Measurements from ENCODE around the gene LDLRAD3. TPM values are rescaled to one million over a fixed set of nuclear protein-coding genes. Genes with fewer than 3 reads are reported as not detected.

LDLRAD3 gene
- polyA plus RNA-seq, 1 experiment = 7.8 TPM

DNA sequence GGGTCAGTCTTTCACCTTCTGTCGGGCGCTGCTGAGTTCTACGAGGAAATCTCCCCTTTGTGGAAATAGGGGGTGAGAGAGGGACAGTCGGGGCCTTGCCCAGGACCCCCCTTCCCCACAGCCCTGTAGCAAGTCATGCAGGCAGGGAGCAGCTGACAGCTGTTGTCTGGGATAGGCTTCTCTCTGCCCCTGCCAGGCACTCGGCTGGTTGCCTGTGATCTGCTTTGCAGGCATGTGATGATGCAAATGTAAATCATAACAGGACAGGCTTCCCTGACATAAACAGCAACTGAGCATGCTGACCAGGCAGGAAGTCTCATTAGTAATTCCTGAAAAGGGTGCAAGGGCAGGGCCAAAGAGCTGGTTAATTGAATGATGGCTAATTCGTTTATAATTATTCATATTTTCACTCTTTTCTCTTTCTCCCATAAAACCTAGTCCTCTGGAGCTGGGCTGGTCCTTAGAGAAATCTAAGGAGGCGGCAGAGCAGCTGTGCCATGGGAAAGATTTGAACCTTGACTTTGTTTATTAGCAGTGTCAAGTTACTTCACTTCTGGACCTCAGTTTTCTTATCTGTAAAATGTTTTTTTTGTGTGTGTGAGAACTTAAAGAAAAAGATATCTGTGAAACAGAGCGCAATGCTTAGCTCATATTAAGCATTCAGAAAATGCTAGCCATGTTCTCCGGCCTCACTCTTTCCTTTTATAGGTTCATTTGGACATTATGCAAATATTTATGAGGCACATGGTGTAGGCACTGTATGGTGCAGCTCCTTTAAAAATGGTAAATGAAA lies 129.7 kb downstream of the LDLRAD3 start:
- DNase-seq (ENCODE audit: low read depth, low spot score) = peak; percentile 72
- TF ChIP-seq, protein P1, sequence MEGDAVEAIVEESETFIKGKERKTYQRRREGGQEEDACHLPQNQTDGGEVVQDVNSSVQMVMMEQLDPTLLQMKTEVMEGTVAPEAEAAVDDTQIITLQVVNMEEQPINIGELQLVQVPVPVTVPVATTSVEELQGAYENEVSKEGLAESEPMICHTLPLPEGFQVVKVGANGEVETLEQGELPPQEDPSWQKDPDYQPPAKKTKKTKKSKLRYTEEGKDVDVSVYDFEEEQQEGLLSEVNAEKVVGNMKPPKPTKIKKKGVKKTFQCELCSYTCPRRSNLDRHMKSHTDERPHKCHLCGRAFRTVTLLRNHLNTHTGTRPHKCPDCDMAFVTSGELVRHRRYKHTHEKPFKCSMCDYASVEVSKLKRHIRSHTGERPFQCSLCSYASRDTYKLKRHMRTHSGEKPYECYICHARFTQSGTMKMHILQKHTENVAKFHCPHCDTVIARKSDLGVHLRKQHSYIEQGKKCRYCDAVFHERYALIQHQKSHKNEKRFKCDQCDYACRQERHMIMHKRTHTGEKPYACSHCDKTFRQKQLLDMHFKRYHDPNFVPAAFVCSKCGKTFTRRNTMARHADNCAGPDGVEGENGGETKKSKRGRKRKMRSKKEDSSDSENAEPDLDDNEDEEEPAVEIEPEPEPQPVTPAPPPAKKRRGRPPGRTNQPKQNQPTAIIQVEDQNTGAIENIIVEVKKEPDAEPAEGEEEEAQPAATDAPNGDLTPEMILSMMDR (IDR thresholded peaks at IDR 0.05; ENCODE audit: low read depth, low read length) = no peak
- ChIA-PET CTCF (interaction anchor here (0.9 to 1.9 kb wide), 8 partner anchors 17 to 458 kb away, joined by 4 to 12 read pairs (median 6); no protein-coding TSS in a partner anchor), POLR2A (no interaction called here)
- Histone ChIP-seq H3K4me3 (ENCODE audit: low read depth, low read length) (no peak overlapping the region), H3K27me3 (ENCODE audit: control insufficient read depth, insufficient read depth, low read length) (no peaks in the 10 kb centered on the region), H3K9me3 (ENCODE audit: control insufficient read depth, insufficient read depth, low read length) (peaks cover 19% of the 10 kb centered on the region), H3K27ac (ENCODE audit: low read depth, low read length) (peak overlapping the region; percentile 54)

DNA sequence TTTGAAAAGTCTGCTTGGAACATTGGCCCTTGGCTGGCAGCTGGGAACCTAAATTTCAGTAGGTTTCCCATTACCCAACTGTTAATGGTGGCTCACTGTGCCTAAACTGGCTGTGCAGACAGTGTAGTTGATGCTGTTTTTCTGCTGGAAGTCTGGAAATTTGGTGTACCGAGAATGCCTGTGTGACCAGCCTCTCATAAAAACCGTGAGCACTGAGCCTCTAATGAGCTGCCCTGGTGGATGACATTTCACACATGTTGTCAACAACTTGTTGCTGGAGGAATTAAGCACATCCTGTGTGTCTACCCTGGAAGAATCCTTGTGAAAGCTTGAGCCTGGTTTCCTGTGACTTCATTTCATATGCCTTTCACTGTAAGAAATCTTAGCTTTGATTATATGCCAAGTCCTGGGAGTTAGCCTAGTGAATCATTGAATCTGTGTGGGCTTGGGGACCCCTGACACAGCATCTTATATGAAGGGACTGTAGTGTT lies 131.1 kb downstream of the LDLRAD3 start:
- POLR2A ChIA-PET = interaction anchor here (0.6 to 1.1 kb wide), 2 partner anchors 13 to 57 kb away, joined by 3 read pairs; no protein-coding TSS in a partner anchor
- H3K27me3 ChIP-seq (ENCODE audit: control insufficient read depth, insufficient read depth, low read length) = no peaks in the 10 kb centered on the region
- H3K4me3 ChIP-seq (ENCODE audit: low read depth, low read length) = no peak overlapping the region
- H3K27ac ChIP-seq (ENCODE audit: low read depth, low read length) = peak overlapping the region; percentile 77
- CTCF ChIA-PET = interaction anchor here (0.6 kb wide), 1 partner anchor 191 kb away, joined by 4 read pairs; no protein-coding TSS in a partner anchor
- TF ChIP-seq, protein P1 (IDR thresholded peaks at IDR 0.05; ENCODE audit: low read depth, low read length) = no peak
- peak; percentile 77 for DNase-seq (ENCODE audit: low read depth, low spot score)
- peaks cover 23% of the 10 kb centered on the region for H3K9me3 ChIP-seq (ENCODE audit: control insufficient read depth, insufficient read depth, low read length)

DNA sequence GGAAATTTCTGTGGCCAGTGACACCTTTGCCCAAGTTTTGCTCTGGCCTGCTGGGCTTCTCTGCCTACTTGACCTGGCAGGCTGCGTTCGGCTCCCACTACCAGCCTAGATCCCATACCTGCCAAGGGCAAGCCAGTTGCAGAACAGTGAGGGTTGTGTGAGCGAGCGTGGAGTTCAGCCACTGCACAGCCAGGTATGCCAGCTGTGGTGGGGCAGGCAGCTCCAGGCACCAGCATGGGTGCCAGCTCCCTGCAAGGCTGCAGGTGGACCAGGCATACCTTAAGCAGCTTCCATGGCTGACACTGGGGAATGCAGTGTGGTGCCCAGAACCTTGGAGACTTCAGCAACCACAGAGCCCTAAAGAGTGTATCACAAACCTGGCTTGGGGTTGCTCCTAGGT lies 133.5 kb downstream of the LDLRAD3 start:
- CTCF ChIA-PET = interaction anchor here (1.0 to 1.5 kb wide), 2 partner anchors 11 to 255 kb away, joined by 5 read pairs; no protein-coding TSS in a partner anchor
- H3K9me3 ChIP-seq (ENCODE audit: control insufficient read depth, insufficient read depth, low read length) = peaks cover 23% of the 10 kb centered on the region

DNA sequence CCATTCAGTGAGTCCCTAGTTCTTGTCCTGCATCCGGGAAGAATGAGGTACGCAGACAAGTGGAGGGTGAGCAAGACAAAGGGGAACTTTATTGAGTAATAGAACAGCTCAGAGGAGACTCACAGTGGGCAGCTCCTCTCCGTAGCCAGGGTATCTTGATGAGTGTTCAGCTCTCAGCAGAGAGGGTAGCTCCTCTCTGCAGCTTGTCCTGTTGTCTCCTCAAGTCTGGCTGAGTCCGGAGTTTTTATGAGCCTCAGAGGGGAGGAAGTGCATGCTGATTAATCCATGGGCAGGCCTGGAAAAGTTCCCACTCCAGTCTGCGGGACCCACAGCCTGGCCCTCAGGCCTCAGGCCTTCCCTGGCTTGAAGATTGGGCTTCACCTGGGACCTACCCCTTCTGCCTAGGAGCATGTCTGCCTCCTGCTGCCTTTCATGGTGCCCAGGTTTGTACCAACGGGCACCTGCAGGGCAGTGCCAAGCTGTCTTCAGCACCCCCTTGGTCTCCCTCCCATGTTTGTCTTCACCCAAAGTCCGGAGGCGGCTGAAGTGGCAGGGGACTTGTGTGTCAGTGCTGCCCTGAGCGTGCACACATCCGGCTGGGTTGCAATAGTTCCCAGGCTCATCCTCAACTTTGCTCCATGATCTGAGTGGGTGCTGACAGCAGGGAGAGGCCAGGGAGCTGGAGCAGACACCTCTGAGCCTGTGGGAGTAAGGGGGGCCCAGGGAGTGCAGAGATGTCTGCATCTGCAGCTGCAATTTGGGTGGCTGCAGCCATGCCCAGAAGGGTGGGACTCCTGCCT lies 134.2 kb downstream of the LDLRAD3 start:
- POLR2A ChIA-PET = no interaction called here
- TF ChIP-seq, protein P1 (IDR thresholded peaks at IDR 0.05; ENCODE audit: low read depth, low read length) = no peak
- Histone ChIP-seq H3K27me3 (ENCODE audit: control insufficient read depth, insufficient read depth, low read length) (no peaks in the 10 kb centered on the region), H3K9me3 (ENCODE audit: control insufficient read depth, insufficient read depth, low read length) (peaks cover 23% of the 10 kb centered on the region), H3K4me3 (ENCODE audit: low read depth, low read length) (no peak overlapping the region), H3K27ac (ENCODE audit: low read depth, low read length) (no peak overlapping the region)
- CTCF ChIA-PET = interaction anchor here (1.0 to 1.5 kb wide), 2 partner anchors 11 to 256 kb away, joined by 5 read pairs; no protein-coding TSS in a partner anchor
- DNase-seq (ENCODE audit: low read depth, low spot score) = no peak

More for the DNA sequence above, 133.5 kb downstream of the LDLRAD3 start:
- no peak overlapping the region for H3K4me3 ChIP-seq (ENCODE audit: low read depth, low read length)
- POLR2A ChIA-PET = no interaction called here
- no peak for DNase-seq (ENCODE audit: low read depth, low spot score)
- H3K27me3 ChIP-seq (ENCODE audit: control insufficient read depth, insufficient read depth, low read length) = no peaks in the 10 kb centered on the region
- TF ChIP-seq, protein P1 (IDR thresholded peaks at IDR 0.05; ENCODE audit: low read depth, low read length) = no peak
- H3K27ac ChIP-seq (ENCODE audit: low read depth, low read length) = no peak overlapping the region
